AG10803 (cell line): ENCODE results near the gene TSC22D1.

Source experiments
- DNase-seq: peaks from one replicate; pipeline ENCODE4 v3.0.0; 2010; ENCODE audit warnings: low read depth
- H3K4me3 ChIP-seq: 2 replicates; pipeline ENCODE4 v1.5.1; 2011; ENCODE audit warnings: mild to moderate bottlenecking, low read length, control low read depth
- CTCF ChIP-seq: conservative IDR thresholded peaks from 2 replicates; pipeline ENCODE4 v1.5.1; 2011; ENCODE audit warnings: mild to moderate bottlenecking, low read length, control low read depth, inconsistent platforms

TSC22D1 gene

GRCh38 chr13:44575741-44576350, at the start of gene TSC22D1:
Gene TSC22D1 (minus strand): TSS chr13:44576330. CDS start chr13:44576074, 256 bp downstream.
- H3K4me3 ChIP-seq: peak within 1 kb of the TSS; percentile 77
- peak; percentile 53 for DNase-seq
- TF ChIP-seq CTCF: peak; percentile 17; the same call in 1 of the 2 replicates

- no peak for TF ChIP-seq CTCF
- no peak for DNase-seq
- no peak overlapping the region for H3K4me3 ChIP-seq
Observed at GRCh38 chr13:44622708-44623107, 46.6 kb upstream of the TSC22D1 start.

GRCh38 chr13:44622261-44622660, 46.1 kb upstream of the TSC22D1 start:
- TF ChIP-seq CTCF: no peak
- peak; percentile 52 for DNase-seq
- H3K4me3 ChIP-seq: no peak overlapping the region

GRCh38 chr13:44620057-44620456, 43.9 kb upstream of the TSC22D1 start:
- peak; percentile 76 for DNase-seq
- TF ChIP-seq CTCF: no peak
- no peak overlapping the region for H3K4me3 ChIP-seq

- no peak for TF ChIP-seq CTCF
- DNase-seq: no peak
- no peak overlapping the region for H3K4me3 ChIP-seq
Observed at GRCh38 chr13:44619651-44620050, 43.5 kb upstream of the TSC22D1 start.

- DNase-seq: peak; percentile 67
Observed at GRCh38 chr13:44618326-44618725, 42.2 kb upstream of the TSC22D1 start.

More at GRCh38 chr13:44618326-44618725, 42.2 kb upstream of the TSC22D1 start:
- no peak for TF ChIP-seq CTCF
- H3K4me3 ChIP-seq: no peak overlapping the region
